ENCODE measurements around the gene ACSL6.

ACSL6 gene

GRCh38 chr5:132026516-132027008, 15.1 kb upstream of the ACSL6 start:
- TF ChIP-seq CTCF (conservative IDR thresholded peaks at IDR 0.05; ENCODE audit: low read depth, low read length), result no peak
- DNase-seq (ENCODE audit: low read depth), result no peak
- no peak overlapping the region for H3K4me3 ChIP-seq (ENCODE audit: low read length)

- no peak for TF ChIP-seq CTCF (conservative IDR thresholded peaks at IDR 0.05; ENCODE audit: low read depth, low read length)
- DNase-seq (ENCODE audit: low read depth), result no peak
- H3K4me3 ChIP-seq (ENCODE audit: low read length), result no peak overlapping the region
Measured at GRCh38 chr5:132025403-132025971, 14.0 kb upstream of the ACSL6 start.

- no peak for DNase-seq (ENCODE audit: low read depth)
- no peak for TF ChIP-seq CTCF (conservative IDR thresholded peaks at IDR 0.05; ENCODE audit: low read depth, low read length)
- no peak overlapping the region for H3K4me3 ChIP-seq (ENCODE audit: low read length)
Measured at GRCh38 chr5:132024789-132025402, 13.4 kb upstream of the ACSL6 start.

GRCh38 chr5:132024117-132024435, 12.6 kb upstream of the ACSL6 start:
- no peak for DNase-seq (ENCODE audit: low read depth)
- H3K4me3 ChIP-seq (ENCODE audit: low read length), result no peak overlapping the region
- no peak for TF ChIP-seq CTCF (conservative IDR thresholded peaks at IDR 0.05; ENCODE audit: low read depth, low read length)

- TF ChIP-seq CTCF (conservative IDR thresholded peaks at IDR 0.05; ENCODE audit: low read depth, low read length), result no peak
- H3K4me3 ChIP-seq (ENCODE audit: low read length), result no peak overlapping the region
- DNase-seq (ENCODE audit: low read depth), result no peak
Measured at GRCh38 chr5:132023258-132024116, 12.0 kb upstream of the ACSL6 start.

GRCh38 chr5:132022737-132023136, 11.3 kb upstream of the ACSL6 start:
- no peak for TF ChIP-seq CTCF (conservative IDR thresholded peaks at IDR 0.05; ENCODE audit: low read depth, low read length)
- no peak overlapping the region for H3K4me3 ChIP-seq (ENCODE audit: low read length)
- no peak for DNase-seq (ENCODE audit: low read depth)

Measured in retinal pigment epithelial cell (primary cell).